HG03521 (cell line): ENCODE results near the gene UQCRFS1.
"Not testable (repeated sequence)": the region's sequence is repeated elsewhere in the genome, so short reads cannot be mapped to it uniquely, and the experiment has no call there.

Experiments
- ATAC-seq: cut with Tn5 transposase; IDR thresholded peaks from one replicate; pipeline ENCODE4 v1.9.1; 2021; ENCODE audit warnings: mild to moderate bottlenecking, moderate library complexity; ENCODE audit not compliant: unreplicated experiment

Gene UQCRFS1

GRCh38 chr19:29215322-29215845 lies 2.4 kb upstream of the UQCRFS1 start:
- ATAC-seq, result no peak

DNA sequence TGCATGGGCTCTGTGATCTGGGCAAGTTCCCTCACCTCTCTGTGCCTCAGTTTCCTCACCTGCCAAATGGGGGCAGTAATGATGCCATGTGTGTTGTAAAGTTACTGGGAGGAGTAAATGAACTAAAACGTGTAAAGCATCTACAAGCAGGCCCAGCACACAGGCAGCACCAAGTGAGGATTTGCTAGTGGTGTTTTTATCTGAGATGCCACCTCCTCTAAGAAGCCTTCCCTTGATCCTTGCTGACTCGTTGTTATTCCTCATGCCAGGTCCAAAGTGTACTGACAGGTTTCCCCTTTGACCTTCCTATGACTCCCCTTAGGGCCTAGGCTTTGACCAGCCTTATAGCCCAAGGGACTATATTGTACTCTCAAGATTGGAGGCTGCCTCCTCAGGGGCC lies 1.5 kb upstream of the UQCRFS1 start:
- no peak for ATAC-seq

DNA sequence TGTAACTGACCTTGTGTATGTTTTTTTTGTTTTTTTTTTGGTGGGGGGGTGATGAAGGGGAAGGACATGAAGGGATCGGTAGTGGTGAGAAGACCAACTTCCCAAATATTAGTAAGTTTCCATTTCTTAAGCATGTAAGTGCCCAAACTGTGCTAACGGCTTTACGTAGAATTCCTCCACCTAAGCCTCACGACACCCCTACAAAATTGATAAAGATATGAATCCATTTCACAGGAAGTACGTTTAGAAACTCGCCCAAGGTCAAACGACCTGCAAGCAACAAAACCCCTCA lies 649 bp downstream of the UQCRFS1 start:
- no peak for ATAC-seq

- ATAC-seq, result no peak
Measured at GRCh38 chr19:29211562-29212355, 1.2 kb downstream of the UQCRFS1 start.

- not testable (repeated sequence) for ATAC-seq
Measured at GRCh38 chr19:29211041-29211440, 1.9 kb downstream of the UQCRFS1 start.

GRCh38 chr19:29210502-29210901 lies 2.4 kb downstream of the UQCRFS1 start:
- not testable (repeated sequence) for ATAC-seq

GRCh38 chr19:29207403-29208187 lies 5.4 kb downstream of the UQCRFS1 start:
- not testable (repeated sequence) for ATAC-seq

DNA sequence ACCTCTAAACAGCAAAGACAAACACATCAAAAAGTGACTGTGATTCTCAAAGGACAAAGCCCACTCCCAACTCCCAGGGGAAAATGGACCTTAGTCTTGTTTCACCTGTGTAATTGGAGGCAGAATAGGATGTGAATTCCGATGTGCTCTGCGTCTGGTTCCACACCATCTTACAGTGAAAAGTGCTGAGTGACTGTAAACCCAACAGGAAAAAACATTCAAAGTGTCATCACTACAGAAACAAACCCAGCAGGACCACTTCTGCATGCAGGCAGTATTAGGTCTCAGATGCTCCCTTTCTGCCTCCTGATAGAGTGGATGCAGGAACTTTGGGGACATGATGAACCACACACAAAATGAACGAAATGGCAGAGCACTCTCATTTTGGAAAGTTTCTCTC lies 6.5 kb downstream of the UQCRFS1 start:
- ATAC-seq, result no peak

- ATAC-seq, result no peak
Measured at GRCh38 chr19:29202281-29202680, 10.7 kb downstream of the UQCRFS1 start.

GRCh38 chr19:29201855-29202254 lies 11.1 kb downstream of the UQCRFS1 start:
- ATAC-seq, result no peak

GRCh38 chr19:29194658-29195057 lies 18.3 kb downstream of the UQCRFS1 start:
- ATAC-seq, result no peak

- no peak for ATAC-seq
Measured at GRCh38 chr19:29193155-29193554, 19.8 kb downstream of the UQCRFS1 start.

- no peak for ATAC-seq
Measured at GRCh38 chr19:29191005-29191404, 21.9 kb downstream of the UQCRFS1 start.

- no peak for ATAC-seq
Measured at GRCh38 chr19:29189033-29189360, 24.0 kb downstream of the UQCRFS1 start.

- no peak for ATAC-seq
Measured at GRCh38 chr19:29188289-29189032, 24.5 kb downstream of the UQCRFS1 start.

- ATAC-seq, result no peak
Measured at GRCh38 chr19:29187676-29188075, 25.3 kb downstream of the UQCRFS1 start.

GRCh38 chr19:29185427-29185826 lies 27.5 kb downstream of the UQCRFS1 start:
- ATAC-seq, result no peak

- ATAC-seq, result no peak
Measured at GRCh38 chr19:29176981-29177754, 35.8 kb downstream of the UQCRFS1 start.

DNA sequence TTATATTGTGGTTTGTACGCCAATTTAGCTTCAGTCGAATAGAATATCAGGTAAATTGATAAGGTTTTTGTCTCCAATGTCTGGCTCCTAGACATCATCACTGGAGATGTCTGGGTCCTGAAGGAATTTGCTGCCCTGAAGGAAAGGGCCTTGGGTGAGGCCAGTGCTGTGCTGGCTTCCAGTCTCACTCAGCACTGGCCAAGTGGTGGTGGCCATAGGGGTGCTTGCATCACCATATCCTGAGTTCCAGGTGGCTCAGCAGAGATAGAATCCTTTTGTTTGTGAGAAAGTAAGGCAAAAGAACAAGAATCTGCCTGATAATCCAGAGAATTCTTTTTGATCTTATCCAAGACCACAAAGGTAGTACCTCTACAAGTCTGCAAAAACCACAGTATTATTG lies 39.1 kb downstream of the UQCRFS1 start:
- ATAC-seq, result no peak

DNA sequence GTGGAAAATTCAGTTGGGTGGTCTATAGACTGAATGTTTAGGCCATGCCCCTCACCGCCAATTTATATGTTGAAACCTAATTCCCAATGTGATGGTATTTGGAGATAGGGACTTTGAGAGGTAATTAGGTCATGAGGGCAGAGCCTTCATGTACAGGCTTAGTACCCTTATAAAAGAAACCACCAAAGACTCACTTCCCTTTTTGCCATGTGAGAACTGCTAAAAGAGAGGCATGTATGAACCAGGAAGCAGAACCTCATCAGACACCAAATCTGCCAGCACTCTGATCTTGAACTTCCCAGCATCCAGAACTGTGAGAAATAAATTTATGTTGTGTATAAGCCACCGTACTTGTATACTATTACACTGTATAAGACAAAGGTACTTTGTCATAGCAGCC lies 40.6 kb downstream of the UQCRFS1 start:
- no peak for ATAC-seq

GRCh38 chr19:29171525-29171924 lies 41.4 kb downstream of the UQCRFS1 start:
- ATAC-seq, result no peak
